ENCODE measurements around the gene TMEM120B.

DNA sequence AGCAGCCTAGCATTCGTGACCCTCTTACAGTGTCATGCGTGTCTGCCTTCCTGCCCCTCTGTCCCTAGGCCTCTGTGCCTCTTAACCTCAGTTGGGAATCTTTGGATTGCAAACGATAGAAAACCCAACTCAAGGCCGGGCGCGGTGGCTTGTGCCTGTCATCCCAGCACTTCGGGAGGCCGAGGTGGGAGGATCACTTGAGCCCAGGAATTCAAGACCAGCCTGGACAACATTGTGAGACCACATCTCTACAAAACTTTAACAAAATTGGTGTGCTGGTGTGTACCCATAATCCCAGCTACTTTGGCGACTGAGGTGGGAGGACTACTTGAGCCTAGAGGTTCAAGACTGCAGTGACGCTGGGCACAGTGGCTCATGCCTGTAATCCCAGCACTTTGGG is 36.7 kb downstream of the TMEM120B start:
- TF ChIP-seq, protein P1, sequence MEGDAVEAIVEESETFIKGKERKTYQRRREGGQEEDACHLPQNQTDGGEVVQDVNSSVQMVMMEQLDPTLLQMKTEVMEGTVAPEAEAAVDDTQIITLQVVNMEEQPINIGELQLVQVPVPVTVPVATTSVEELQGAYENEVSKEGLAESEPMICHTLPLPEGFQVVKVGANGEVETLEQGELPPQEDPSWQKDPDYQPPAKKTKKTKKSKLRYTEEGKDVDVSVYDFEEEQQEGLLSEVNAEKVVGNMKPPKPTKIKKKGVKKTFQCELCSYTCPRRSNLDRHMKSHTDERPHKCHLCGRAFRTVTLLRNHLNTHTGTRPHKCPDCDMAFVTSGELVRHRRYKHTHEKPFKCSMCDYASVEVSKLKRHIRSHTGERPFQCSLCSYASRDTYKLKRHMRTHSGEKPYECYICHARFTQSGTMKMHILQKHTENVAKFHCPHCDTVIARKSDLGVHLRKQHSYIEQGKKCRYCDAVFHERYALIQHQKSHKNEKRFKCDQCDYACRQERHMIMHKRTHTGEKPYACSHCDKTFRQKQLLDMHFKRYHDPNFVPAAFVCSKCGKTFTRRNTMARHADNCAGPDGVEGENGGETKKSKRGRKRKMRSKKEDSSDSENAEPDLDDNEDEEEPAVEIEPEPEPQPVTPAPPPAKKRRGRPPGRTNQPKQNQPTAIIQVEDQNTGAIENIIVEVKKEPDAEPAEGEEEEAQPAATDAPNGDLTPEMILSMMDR (IDR thresholded peaks at IDR 0.05 in 4 of 5, conservative IDR thresholded peaks at IDR 0.05 in 1 of 5): no peak
- no peak for TF ChIP-seq POLR2A (IDR thresholded peaks at IDR 0.05)

Measured in gastrocnemius medialis (tissue), 4 donors.